GM18526 (cell line): ENCODE measurements around the gene LRRC23.

ENCODE experiments used
- POLR2A ChIP-seq: IDR thresholded peaks from 3 replicates; pipeline ENCODE4 v1.6.1; 2011; ENCODE audit not compliant: insufficient read length; ENCODE audit errors: extremely low read depth

LRRC23 gene

DNA sequence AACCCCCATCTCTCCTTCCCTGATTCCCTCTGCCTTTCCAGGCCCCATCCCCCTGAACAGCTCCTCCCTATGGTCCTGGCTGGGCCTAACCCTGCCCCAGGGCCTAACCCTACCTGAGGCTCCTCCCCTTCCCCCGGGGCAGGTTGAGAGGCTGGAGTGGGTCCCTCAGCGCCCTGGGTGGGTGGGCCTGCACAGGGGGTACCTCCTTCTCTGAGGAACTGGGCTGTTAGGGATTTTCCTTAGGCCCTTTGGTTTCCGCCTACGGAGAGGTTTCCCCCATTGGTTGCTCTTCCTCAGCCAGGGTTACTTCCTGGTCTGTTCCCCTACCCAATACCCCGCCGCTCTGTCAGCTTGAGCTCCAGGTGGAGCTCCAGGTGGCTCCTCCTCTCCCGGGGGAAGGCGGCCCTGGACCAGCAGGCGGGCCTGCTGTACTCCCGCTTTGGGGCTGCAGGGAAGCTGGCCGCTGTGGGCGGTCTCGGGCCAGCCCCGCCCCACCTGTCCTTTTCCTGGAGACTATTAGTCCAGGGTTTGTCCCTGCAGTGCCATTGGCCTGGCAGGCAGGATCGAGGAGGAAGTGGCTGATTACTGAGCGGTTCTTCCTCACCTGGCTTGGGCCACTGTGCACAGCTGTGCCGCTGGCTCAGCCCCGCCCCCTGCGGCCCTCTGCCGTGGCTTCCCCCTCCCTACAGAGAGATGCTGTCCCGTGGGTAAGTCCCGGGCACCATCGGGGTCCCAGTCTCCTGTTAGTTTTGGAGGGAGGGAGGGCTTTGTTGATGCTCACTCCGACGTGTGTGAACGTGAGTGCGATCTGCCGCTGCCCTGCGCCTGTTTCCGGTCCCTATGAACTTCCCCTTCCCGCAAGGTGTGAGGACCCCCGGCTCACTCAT lies 41.7 kb downstream of the LRRC23 start:
- peak; percentile 52 for TF ChIP-seq POLR2A

DNA sequence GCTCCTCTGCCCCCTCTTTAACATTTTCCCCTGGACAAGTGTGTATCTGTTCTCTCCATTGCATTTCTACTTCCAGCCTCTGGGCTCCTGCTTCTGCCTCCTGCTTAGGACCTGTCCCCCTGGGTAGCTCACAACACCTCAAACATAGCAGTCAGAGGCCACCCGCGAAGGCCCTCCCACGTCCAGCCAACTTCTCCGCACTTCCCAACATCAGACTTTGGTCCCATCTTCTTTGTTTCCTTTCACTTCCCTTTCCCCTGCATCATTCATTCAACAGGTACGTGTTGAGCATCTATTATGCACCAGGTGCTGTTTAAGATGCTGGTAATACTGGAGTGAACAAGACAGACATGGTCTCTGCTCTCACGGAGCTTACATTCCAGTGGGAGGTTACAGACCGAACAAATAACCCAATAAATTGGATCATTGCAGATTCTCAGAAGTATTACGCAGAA lies 42.3 kb downstream of the LRRC23 start:
- no peak for TF ChIP-seq POLR2A

DNA sequence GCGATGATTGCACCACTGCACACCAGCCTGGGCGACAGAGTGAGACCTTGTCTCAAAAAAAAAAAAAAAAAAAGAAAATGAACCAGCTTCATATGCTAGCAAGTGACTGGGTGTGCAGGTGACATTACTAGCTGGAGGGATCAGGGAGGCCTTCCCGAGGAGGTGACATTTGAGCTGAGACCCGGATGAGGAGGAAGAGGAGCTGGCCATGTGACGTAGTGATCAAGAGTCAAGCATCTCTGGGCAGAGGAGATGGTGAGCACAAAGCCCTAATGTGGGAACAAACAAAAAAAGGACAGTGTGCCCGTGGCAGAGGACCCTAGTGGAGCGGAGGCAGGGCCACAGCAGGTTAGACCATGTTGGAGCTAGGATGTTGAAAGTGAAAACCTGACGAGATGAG lies 43.0 kb downstream of the LRRC23 start:
- TF ChIP-seq POLR2A = no peak

- no peak for TF ChIP-seq POLR2A
Measured at GRCh38 chr12:6948873-6949594, 44.4 kb downstream of the LRRC23 start.

DNA sequence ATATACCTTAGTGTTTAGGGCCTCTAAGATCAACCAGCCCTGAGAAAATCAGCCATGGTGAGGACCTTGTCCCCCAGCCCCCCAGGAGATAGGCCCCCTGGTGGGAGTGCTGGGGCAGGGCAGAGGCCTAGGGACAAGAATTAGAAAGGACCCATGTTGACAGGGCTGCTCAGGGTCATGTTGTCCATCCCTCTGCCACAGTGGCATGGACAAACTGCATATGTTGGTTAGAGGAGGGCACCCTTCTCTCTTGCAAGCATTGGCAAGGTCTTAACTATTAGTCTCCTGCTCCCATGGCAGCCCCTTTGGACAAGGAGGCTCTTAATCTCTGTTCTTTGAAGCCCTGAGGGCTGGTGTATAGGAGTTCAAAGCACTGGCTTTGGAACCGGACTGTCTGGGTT lies 45.8 kb downstream of the LRRC23 start:
- TF ChIP-seq POLR2A = no peak

DNA sequence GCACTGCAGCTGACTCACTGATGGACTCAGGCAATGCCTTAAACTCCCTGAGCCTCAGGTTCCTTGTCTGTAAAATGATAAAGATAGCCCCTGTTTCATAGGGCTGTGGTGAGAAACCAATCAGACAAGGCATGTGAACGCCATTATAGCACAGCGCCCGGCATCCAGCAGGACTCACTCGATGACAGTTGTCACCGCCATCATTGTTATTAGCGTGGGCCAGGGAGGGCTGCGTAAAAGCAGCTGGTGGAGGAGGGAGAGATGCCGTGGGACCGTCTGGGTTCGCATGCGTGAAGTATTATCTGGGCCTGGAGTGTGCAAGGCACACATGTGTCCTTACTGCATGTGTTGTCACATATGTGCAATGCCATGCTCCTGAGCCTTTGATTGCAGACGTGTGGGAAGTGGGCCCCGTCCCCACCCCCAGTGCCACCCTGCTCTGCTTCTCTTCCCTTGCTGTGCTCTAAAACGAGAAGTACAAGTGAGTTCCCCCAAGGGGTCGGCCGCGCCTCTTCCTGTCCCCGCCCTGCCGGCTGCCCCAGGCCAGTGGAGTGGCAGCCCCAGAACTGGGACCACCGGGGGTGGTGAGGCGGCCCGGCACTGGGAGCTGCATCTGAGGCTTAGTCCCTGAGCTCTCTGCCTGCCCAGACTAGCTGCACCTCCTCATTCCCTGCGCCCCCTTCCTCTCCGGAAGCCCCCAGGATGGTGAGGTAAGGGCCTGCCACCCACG lies 46.4 kb downstream of the LRRC23 start, which contains the start of gene PTPN6:
Gene PTPN6, plus strand, starts transcription at position 546 of the 730 bp plus-strand sequence. Its CDS starts 157 bp downstream, at position 703.
- TF ChIP-seq POLR2A = peak; percentile 94

- TF ChIP-seq POLR2A = no peak
Measured at GRCh38 chr12:6951551-6952120, 47.0 kb downstream of the LRRC23 start.

- TF ChIP-seq POLR2A = peak; percentile 46
Measured at GRCh38 chr12:6952121-6952862, 47.7 kb downstream of the LRRC23 start.

DNA sequence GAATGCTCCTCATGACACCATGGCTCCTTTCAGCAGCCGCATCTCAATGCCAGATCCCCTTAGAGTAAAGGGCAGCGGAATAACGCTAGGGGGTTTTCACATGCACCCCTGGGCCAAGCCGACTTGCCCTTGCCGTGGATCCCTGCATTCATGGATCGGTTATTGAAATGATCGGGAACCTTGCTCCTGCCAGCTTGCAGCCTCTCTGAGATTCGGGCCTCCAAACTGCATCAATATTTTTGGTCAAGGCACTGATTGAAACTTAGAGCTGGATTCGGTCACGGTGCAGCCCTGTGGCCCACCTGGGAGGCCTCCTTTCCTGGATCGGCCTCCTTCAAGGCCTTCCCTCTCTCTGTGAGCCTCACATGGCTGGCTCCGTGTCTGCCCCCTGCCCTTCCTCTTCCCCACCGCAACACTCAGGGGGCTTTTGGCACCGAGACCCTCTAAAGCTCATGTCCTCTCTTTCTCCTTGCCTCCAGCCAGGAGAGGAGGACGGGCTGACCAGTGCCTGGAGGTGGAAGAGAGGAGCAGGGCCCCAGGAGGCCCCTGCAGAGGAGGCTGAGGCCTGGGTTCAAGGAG lies 48.3 kb downstream of the LRRC23 start:
- no peak for TF ChIP-seq POLR2A

DNA sequence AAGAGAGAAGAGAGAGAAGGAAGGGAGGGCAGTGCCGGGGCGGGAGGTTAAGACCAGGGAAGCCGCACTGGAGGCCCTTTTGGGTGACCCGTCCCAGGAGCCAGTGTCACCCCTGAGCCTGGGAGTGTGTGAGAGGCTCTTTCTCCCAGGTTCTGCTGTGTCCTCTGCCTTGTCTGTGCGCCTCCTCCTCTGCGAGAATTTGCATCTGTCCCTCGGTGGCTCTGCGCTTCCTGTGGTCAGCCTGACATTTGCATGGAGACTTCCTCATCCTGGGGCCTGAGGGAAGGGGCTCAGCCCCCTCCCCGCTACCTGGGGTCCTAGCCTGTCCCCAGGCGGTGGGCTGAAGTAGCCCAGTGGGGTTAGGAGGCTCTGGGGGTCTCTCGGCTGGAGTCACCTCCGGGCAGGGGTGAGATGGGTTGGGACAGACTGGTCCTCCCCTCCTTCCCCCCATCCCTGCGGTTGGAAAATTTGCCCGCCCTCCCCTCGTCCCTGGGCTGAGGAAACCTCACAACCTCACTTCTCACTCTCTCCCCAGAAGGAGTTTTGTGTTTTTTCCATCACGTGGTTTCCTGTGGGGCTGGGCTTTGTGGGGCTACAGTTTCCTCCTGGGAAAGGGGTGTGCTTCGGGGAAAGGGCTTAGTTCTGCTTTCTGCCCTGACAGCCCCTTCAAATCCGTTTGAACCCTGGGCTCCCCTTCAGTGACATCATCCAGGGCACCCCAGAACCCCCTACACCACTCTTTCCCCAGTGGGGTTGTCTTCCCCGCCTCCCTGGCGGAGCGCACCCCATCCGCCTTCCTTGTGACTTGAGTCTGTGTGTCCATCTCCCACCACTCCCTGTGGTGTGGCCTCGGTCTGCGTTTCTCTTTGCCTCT lies 49.1 kb downstream of the LRRC23 start:
- TF ChIP-seq POLR2A = peak; percentile 99

DNA sequence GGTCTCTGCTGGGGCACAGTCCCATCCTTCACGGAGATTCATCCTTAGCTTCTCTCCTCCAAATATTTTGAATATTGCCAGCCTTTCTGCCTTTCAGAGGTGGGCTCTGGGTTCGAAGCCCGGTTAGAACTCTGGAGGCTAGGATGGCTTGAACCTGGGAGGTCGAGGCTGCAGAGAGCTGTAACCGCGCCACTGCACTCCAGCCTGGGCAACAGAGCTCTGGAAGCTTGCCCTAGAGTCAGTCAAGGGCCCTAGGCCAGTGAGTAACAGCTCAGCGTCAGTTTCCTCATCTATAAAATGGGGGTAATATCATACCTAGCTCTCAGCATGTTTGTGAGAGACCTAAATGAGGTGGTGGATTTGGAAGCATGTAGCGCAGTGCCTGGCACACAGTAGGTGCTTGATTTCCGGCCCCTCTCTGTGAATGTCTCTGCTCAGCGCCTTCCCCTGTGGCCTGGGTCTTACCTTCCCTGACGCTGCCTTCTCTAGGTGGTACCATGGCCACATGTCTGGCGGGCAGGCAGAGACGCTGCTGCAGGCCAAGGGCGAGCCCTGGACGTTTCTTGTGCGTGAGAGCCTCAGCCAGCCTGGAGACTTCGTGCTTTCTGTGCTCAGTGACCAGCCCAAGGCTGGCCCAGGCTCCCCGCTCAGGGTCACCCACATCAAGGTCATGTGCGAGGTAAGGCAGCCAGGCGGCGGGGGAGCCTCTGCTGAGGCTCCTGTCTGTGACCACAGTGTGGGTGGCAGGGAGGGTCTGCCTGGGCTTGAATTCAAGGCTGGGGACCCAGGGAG lies 49.9 kb downstream of the LRRC23 start:
- TF ChIP-seq POLR2A = no peak

GRCh38 chr12:6955108-6956020 lies 50.7 kb downstream of the LRRC23 start:
- peak; percentile 7 for TF ChIP-seq POLR2A
